Measurements from ENCODE around the gene PSMD11. TPM values are rescaled to one million over a fixed set of nuclear protein-coding genes. Genes with fewer than 3 reads are reported as not detected.

The PSMD11 gene
- total and polyA plus RNA-seq, 12 donors, result 25.0 to 128 (median 57.1) TPM

GRCh38 chr17:32488604-32489180 lies 44.4 kb downstream of the PSMD11 start:
- no peaks in the 10 kb centered on the region for H3K27me3 ChIP-seq
- peaks cover 23 to 29% of the 10 kb centered on the region in 2 donors for H3K4me1 ChIP-seq (replicated peaks in 1 of 2)
- intact Hi-C loops (cut with DNase I), result loop anchor here (10.0 kb wide), 2 partner anchors 256 to 266 kb away; no protein-coding TSS in a partner anchor
- H3K36me3 ChIP-seq (replicated peaks in 1 of 2), result no peaks in the 10 kb centered on the region
- DNase-seq, result no peak
- TF ChIP-seq CTCF (IDR thresholded peaks at IDR 0.05), result no peak
- TF ChIP-seq POLR2A (IDR thresholded peaks at IDR 0.05), result no peak
- 92 to 96% (median 93%) methylated on average over 12 to 13 of the region's 13 CpGs for WGBS, 4 donors
- H3K27ac ChIP-seq, result no peak overlapping the region
- no peak overlapping the region for H3K4me3 ChIP-seq
- no peaks in the 10 kb centered on the region for H3K9me3 ChIP-seq (replicated peaks in 1 of 3)

DNA sequence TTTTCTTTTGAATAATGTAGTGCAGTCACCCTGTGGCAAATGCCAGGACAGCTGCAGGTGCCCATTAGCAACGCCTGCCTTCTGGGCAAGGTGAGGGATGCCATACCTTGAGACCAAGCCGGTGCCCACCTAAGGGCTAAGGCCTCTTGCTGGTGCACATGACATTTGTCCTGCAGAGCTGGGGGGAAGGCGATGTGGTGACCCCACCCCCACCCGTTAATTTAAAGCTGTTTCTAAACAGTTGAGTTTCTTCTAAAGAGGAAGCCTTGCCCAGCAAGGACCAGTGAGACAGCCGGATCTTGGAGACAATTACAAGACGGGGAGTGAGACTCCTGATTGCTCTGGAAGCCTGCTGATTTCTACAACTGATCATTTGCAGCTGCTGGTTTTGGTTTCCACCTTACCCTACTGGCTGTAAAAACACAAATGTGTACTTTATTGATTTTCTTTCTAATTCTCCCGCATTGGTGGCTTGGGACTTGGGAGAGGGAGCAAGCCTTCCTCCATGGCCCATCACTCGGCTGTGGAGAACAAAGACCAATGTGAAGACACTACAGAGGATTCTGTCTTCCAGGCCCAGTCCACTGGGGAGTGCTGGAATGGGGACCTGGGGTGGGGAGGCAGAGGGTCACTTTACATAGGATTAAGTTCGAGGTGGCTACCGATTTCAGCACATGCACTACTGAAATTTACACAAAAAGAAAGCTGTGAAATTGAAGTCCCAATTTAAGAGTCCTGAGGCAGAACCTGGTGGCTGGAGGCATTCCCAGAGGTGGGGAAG lies 45.2 kb downstream of the PSMD11 start:
- H3K27me3 ChIP-seq, result no peaks in the 10 kb centered on the region
- no peaks in the 10 kb centered on the region for H3K9me3 ChIP-seq (replicated peaks in 1 of 3)
- 83 to 93% (median 89%) methylated on average over 9 to 10 of the region's 10 CpGs for WGBS, 4 donors
- intact Hi-C loops (cut with DNase I), result loop anchor here (10.0 kb wide), 2 partner anchors 255 to 265 kb away; no protein-coding TSS in a partner anchor
- TF ChIP-seq POLR2A (IDR thresholded peaks at IDR 0.05) (no peak), CTCF (IDR thresholded peaks at IDR 0.05) (no peak)
- H3K4me1 ChIP-seq (replicated peaks in 1 of 2), result peaks cover 14 to 21% of the 10 kb centered on the region in 2 donors
- no peak overlapping the region for H3K4me3 ChIP-seq
- DNase-seq, result no peak
- no peak overlapping the region for H3K27ac ChIP-seq
- no peaks in the 10 kb centered on the region for H3K36me3 ChIP-seq (replicated peaks in 1 of 2)

DNA sequence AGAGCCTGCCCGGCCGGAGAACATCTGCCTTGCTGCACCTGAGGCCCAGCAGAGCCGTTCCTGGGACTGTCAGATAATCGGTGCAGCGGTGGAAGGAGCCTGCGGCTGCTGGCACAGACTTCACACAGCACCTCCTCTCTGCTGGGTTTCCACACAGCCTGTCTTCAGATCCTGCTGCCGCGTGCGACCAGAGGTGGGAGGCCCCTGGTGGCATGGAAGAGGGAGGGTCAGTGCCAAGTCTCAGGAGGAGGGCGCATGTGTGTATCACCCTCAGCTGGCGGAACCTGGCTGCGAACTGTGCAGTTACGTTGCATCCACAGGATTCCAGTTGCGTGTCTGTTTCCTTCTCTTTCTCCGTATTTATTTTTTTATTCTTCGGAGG lies 45.8 kb downstream of the PSMD11 start:
- intact Hi-C loops (cut with DNase I), result no loop called here
- Histone ChIP-seq H3K27me3 (no peaks in the 10 kb centered on the region), H3K4me1 (replicated peaks in 1 of 2) (peaks cover 14 to 18% of the 10 kb centered on the region in 2 donors), H3K36me3 (replicated peaks in 1 of 2) (no peaks in the 10 kb centered on the region), H3K9me3 (replicated peaks in 1 of 3) (no peaks in the 10 kb centered on the region), H3K27ac (no peak overlapping the region), H3K4me3 (no peak overlapping the region)
- TF ChIP-seq POLR2A (IDR thresholded peaks at IDR 0.05), result no peak
- TF ChIP-seq CTCF (IDR thresholded peaks at IDR 0.05), result no peak
- DNase-seq, result no peak
- WGBS, 4 donors, result 84 to 90% (median 86%) methylated on average over 13 to 16 of the region's 16 CpGs

GRCh38 chr17:32491371-32492263 lies 47.3 kb downstream of the PSMD11 start:
- 69 to 72% (median 70%) methylated on average over 21 of the region's 21 CpGs for WGBS, 4 donors
- intact Hi-C loops (cut with DNase I), result no loop called here
- Histone ChIP-seq H3K27me3 (no peaks in the 10 kb centered on the region), H3K9me3 (replicated peaks in 1 of 3) (no peaks in the 10 kb centered on the region), H3K4me1 (replicated peaks in 1 of 2) (peaks cover 6 to 22% of the 10 kb centered on the region in 2 donors), H3K27ac (peak overlapping the region in 2 of 5 donors; percentile 9 to 49), H3K4me3 (no peak overlapping the region), H3K36me3 (replicated peaks in 1 of 2) (no peaks in the 10 kb centered on the region)
- DNase-seq, result peak in 3 of 7 donors; percentile 21 to 57 (median 42)
- TF ChIP-seq CTCF (IDR thresholded peaks at IDR 0.05) (no peak), POLR2A (IDR thresholded peaks at IDR 0.05) (no peak)

Measured in adrenal gland (tissue), 12 donors.